A549 (cell line): ENCODE data around the gene NFRKB. TPM values are rescaled to one million over a fixed set of nuclear protein-coding genes. Genes with fewer than 3 reads are reported as not detected.

Experiments
- ATAC-seq, 2 experiments: fragments of 200-7000 bp in 1 of 2; fragments of >200 bp in 1 of 2; cut with Nextera tagmentation in 1 of 2; cut with Tn5 transposase in 1 of 2; 3 replicates each; pipeline versions ENCODE4 v1.8.0 to v1.9.1; 2018 to 2020; ENCODE audit warnings: mild to moderate bottlenecking in 1 of 2, moderate library complexity in 1 of 2
- CTCF ChIA-PET: fragments of 300-600 bp; sonication (Branson Sonifier 250); formaldehyde crosslinking; extraction: SDS; loops from one replicate; lab custom pipeline; 2021; ENCODE audit warnings: antibody characterized with exemption, inconsistent platforms; lab: Yijun Ruan, JAX
- POLR2A ChIA-PET: fragments of 350-600 bp; formaldehyde crosslinking; extraction: SDS; loops from one replicate; lab custom pipeline; 2021; ENCODE audit warnings: antibody characterized with exemption, inconsistent platforms; lab: Yijun Ruan, JAX
- DNase-seq, 2 experiments: peaks; one replicate each; pipeline versions ENCODE4 v3.0.0 to v3.0.0-alpha.2; 2011 to 2016; ENCODE audit warnings: low read depth in 1 of 2, low spot score in 1 of 2
- FAIRE-seq: peaks from 2 replicates; lab custom pipeline; 2011; peaks lifted over from hg19 to GRCh38; lab: Jason Lieb, UNC
- H3K27ac ChIP-seq, 2 experiments: fragments of >200 bp; sonication (Bioruptor Twin); formaldehyde crosslinking; 3 replicates each; pipeline ENCODE4 v1.5.1; 2016 to 2017
- H3K4me1 ChIP-seq: fragments of >200 bp; sonication (Bioruptor Twin); formaldehyde crosslinking; 3 replicates; pipeline ENCODE4 v1.6.1; 2016
- H3K4me2 ChIP-seq: fragments of >200 bp; sonication (Bioruptor Twin); formaldehyde crosslinking; 3 replicates; pipeline ENCODE4 v1.6.1; 2016
- H3K4me3 ChIP-seq: fragments of >200 bp; sonication (Bioruptor Twin); formaldehyde crosslinking; 3 replicates; pipeline ENCODE4 v1.5.1; 2016
- H3K9me3 ChIP-seq: fragments of >200 bp; sonication (Bioruptor Twin); formaldehyde crosslinking; 3 replicates; pipeline ENCODE4 v1.6.1; 2016
- BHLHE40 ChIP-seq: IDR thresholded peaks from 2 replicates; pipeline ENCODE4 v1.6.1; 2012; ENCODE audit warnings: low read depth, low read length, inconsistent platforms
- CHD2 ChIP-seq: fragments of 150-350 bp; IDR thresholded peaks from 2 replicates; pipeline ENCODE4 v1.6.1; 2014; ENCODE audit warnings: low read length; ENCODE audit not compliant: partially characterized antibody
- CHD4 ChIP-seq: fragments of 200-600 bp; sonication (generic); IDR thresholded peaks from 2 replicates; pipeline ENCODE4 v1.6.1; 2016; ENCODE audit warnings: antibody characterized with exemption, mild to moderate bottlenecking, borderline replicate concordance
- EHF ChIP-seq: fragments of 250-450 bp; sonication (Bioruptor Pico); IDR thresholded peaks from 2 replicates; pipeline ENCODE4 v1.5.0; 2020; ENCODE audit warnings: mild to moderate bottlenecking
- FOSL2 ChIP-seq, 2 experiments: fragments of 450-650 bp in 1 of 2; fragments of >200 bp in 1 of 2; sonication (Bioruptor Twin) in 1 of 2; formaldehyde crosslinking; IDR thresholded peaks; 2 replicates each; pipeline versions ENCODE4 v1.5.0 to v1.6.1; 2016 to 2020; ENCODE audit warnings: mild to moderate bottlenecking in 1 of 2, moderate library complexity in 1 of 2
- GATA3 ChIP-seq: IDR thresholded peaks from 2 replicates; pipeline ENCODE4 v1.6.1; 2012; ENCODE audit warnings: borderline replicate concordance
- HDAC2 ChIP-seq: fragments of 200-600 bp; sonication (generic); IDR thresholded peaks from 2 replicates; pipeline ENCODE4 v1.6.1; 2016
- HOXA7 ChIP-seq: fragments of 250-450 bp; sonication (Bioruptor Pico); IDR thresholded peaks from 2 replicates; pipeline ENCODE4 v1.5.0; 2020; ENCODE audit warnings: mild to moderate bottlenecking, moderate library complexity
- HOXB5 ChIP-seq: fragments of 250-450 bp; sonication (Bioruptor Pico); IDR thresholded peaks from 2 replicates; pipeline ENCODE4 v1.5.0; 2020; ENCODE audit warnings: mild to moderate bottlenecking, moderate library complexity
- MAFK ChIP-seq: fragments of 450-650 bp; IDR thresholded peaks from 2 replicates; pipeline ENCODE4 v1.6.1; 2014; ENCODE audit not compliant: partially characterized antibody
- MAX ChIP-seq: IDR thresholded peaks from 2 replicates; pipeline ENCODE4 v1.6.1; 2012
- MAZ ChIP-seq: fragments of 150-350 bp; IDR thresholded peaks from 2 replicates; pipeline ENCODE4 v1.6.1; 2014; ENCODE audit warnings: antibody characterized with exemption, low read depth, low read length, borderline replicate concordance
- NR3C1 ChIP-seq: fragments of >200 bp; sonication (Bioruptor Twin); formaldehyde crosslinking; IDR thresholded peaks from 3 replicates; pipeline ENCODE4 v1.6.1; 2017
- PBX3 ChIP-seq: IDR thresholded peaks from 2 replicates; pipeline ENCODE4 v1.6.1; 2012
- PHF8 ChIP-seq: fragments of 200-600 bp; sonication (generic); IDR thresholded peaks from 2 replicates; pipeline ENCODE4 v1.6.1; 2016; ENCODE audit warnings: low read depth, mild to moderate bottlenecking, antibody characterized with exemption, moderate library complexity, borderline replicate concordance
- POLR2AphosphoS2 ChIP-seq: conservative IDR thresholded peaks from 2 replicates; pipeline ENCODE4 v1.6.1; 2012; ENCODE audit warnings: low read length, improper control_type of control experiment, inconsistent platforms
- RARB ChIP-seq: fragments of 250-450 bp; sonication (Bioruptor Pico); IDR thresholded peaks from 2 replicates; pipeline ENCODE4 v1.8.0; 2021; ENCODE audit warnings: mild to moderate bottlenecking, moderate library complexity
- WGBS: methylation state at CpG from one replicate; pipeline ENCODE4 v1.1.6; 2017; ENCODE audit errors: missing lambda C conversion rate; 5-methylcytosine and 5-hydroxymethylcytosine counted together
- polyA plus RNA-seq, 4 experiments: library from polyadenylated mRNA; depleted of rRNA in 3 of 4; stranded (reverse); fragments of >200 nt; fragmentation: RNase III in 1 of 4; extraction: RNeasy Plus Mini Kit Qiagen cat#74134 plus additional on column Dnase treatment in 1 of 4; gene quantifications; 2 replicates in 3 of 4; 3 replicates in 1 of 4; pipeline ENCODE4 v1.2.3, GENCODE V29; 2011 to 2017
- TF ChIP-seq, protein P1 (sequence below): fragments of >200 bp; sonication (Bioruptor Twin); formaldehyde crosslinking; IDR thresholded peaks from 3 replicates; pipeline ENCODE4 v1.6.1; 2016
- TF ChIP-seq, protein P2 (sequence below): fragments of 250-450 bp; sonication (Bioruptor Pico); IDR thresholded peaks from 2 replicates; pipeline ENCODE4 v1.5.0; 2021; ENCODE audit warnings: mild to moderate bottlenecking, moderate library complexity, borderline replicate concordance
- TF ChIP-seq, protein P3 (sequence below): fragments of 450-650 bp; IDR thresholded peaks from 2 replicates; pipeline ENCODE4 v1.6.1; 2014; ENCODE audit warnings: antibody characterized with exemption
- TF ChIP-seq, protein P4 (sequence below): fragments of >200 bp; sonication (Bioruptor Twin); formaldehyde crosslinking; IDR thresholded peaks from 3 replicates; pipeline ENCODE4 v1.5.1; 2016
- TF ChIP-seq, protein P5 (sequence below): fragments of >200 bp; sonication (Bioruptor Twin); formaldehyde crosslinking; IDR thresholded peaks from 2 replicates; pipeline ENCODE4 v1.6.1; 2016

The NFRKB gene
- polyA plus RNA-seq, 2 of the 4 experiments (the other 2 are of a cell fraction), result 10.2 to 12.6 TPM

GRCh38 chr11:129933262-129933661 is 37.9 kb upstream of the NFRKB start (continued):
- TF ChIP-seq, protein P1, sequence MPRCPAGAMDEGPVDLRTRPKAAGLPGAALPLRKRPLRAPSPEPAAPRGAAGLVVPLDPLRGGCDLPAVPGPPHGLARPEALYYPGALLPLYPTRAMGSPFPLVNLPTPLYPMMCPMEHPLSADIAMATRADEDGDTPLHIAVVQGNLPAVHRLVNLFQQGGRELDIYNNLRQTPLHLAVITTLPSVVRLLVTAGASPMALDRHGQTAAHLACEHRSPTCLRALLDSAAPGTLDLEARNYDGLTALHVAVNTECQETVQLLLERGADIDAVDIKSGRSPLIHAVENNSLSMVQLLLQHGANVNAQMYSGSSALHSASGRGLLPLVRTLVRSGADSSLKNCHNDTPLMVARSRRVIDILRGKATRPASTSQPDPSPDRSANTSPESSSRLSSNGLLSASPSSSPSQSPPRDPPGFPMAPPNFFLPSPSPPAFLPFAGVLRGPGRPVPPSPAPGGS, result no peak
- TF ChIP-seq FOSL2 (IDR thresholded peaks at IDR 0.05) (no peak), FOSL2 (CRISPR knock-in tag; IDR thresholded peaks at IDR 0.05) (no peak), PBX3 (no peak), HOXA7 (CRISPR knock-in tag) (no peak)
- TF ChIP-seq, protein P2, sequence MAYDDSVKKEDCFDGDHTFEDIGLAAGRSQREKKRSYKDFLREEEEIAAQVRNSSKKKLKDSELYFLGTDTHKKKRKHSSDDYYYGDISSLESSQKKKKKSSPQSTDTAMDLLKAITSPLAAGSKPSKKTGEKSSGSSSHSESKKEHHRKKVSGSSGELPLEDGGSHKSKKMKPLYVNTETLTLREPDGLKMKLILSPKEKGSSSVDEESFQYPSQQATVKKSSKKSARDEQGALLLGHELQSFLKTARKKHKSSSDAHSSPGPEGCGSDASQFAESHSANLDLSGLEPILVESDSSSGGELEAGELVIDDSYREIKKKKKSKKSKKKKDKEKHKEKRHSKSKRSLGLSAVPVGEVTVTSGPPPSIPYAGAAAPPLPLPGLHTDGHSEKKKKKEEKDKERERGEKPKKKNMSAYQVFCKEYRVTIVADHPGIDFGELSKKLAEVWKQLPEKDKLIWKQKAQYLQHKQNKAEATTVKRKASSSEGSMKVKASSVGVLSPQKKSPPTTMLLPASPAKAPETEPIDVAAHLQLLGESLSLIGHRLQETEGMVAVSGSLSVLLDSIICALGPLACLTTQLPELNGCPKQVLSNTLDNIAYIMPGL (CRISPR knock-in tag), result no peak

- Histone ChIP-seq H3K4me3 (no peak overlapping the region), H3K4me2 (no peak overlapping the region), H3K4me1 (no peaks in the 10 kb centered on the region), H3K27ac (no peak overlapping the region), H3K9me3 (no peaks in the 10 kb centered on the region)
- DNase-seq, result no peak
- FAIRE-seq, result no peak
- ATAC-seq, result no peak
- TF ChIP-seq, protein P3, sequence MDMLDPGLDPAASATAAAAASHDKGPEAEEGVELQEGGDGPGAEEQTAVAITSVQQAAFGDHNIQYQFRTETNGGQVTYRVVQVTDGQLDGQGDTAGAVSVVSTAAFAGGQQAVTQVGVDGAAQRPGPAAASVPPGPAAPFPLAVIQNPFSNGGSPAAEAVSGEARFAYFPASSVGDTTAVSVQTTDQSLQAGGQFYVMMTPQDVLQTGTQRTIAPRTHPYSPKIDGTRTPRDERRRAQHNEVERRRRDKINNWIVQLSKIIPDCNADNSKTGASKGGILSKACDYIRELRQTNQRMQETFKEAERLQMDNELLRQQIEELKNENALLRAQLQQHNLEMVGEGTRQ, result no peak
- TF ChIP-seq, protein P4, sequence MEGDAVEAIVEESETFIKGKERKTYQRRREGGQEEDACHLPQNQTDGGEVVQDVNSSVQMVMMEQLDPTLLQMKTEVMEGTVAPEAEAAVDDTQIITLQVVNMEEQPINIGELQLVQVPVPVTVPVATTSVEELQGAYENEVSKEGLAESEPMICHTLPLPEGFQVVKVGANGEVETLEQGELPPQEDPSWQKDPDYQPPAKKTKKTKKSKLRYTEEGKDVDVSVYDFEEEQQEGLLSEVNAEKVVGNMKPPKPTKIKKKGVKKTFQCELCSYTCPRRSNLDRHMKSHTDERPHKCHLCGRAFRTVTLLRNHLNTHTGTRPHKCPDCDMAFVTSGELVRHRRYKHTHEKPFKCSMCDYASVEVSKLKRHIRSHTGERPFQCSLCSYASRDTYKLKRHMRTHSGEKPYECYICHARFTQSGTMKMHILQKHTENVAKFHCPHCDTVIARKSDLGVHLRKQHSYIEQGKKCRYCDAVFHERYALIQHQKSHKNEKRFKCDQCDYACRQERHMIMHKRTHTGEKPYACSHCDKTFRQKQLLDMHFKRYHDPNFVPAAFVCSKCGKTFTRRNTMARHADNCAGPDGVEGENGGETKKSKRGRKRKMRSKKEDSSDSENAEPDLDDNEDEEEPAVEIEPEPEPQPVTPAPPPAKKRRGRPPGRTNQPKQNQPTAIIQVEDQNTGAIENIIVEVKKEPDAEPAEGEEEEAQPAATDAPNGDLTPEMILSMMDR, result no peak
- CTCF ChIA-PET, result interaction anchor here (1.5 kb wide), 2 partner anchors 192 to 199 kb away, joined by 3 to 5 read pairs; no protein-coding TSS in a partner anchor
- WGBS, result 90% methylated on average over 7 of the region's 7 CpGs
- POLR2A ChIA-PET, result interaction anchor here (0.5 kb wide), 1 partner anchor 70 kb away, joined by 5 read pairs; the partner anchor contains the start of gene PRDM10
These were observed 37.1 kb upstream of the NFRKB start for GRCh38 chr11:129932381-129933067.

GRCh38 chr11:129930743-129931142 is 35.4 kb upstream of the NFRKB start:
- POLR2A ChIA-PET, result interaction anchor here (0.5 kb wide), 1 partner anchor 18 kb away, joined by 3 read pairs; no protein-coding TSS in a partner anchor
- ATAC-seq (no peak), FAIRE-seq (no peak), DNase-seq (no peak)
- CTCF ChIA-PET, result interaction anchor here (0.7 to 11.7 kb wide), 2 partner anchors 119 to 203 kb away, joined by 3 to 109 read pairs; no protein-coding TSS in a partner anchor
- H3K27ac ChIP-seq, result no peak overlapping the region
- no peak overlapping the region for H3K4me3 ChIP-seq
- no peaks in the 10 kb centered on the region for H3K9me3 ChIP-seq
- no peaks in the 10 kb centered on the region for H3K4me1 ChIP-seq
- H3K4me2 ChIP-seq, result no peak overlapping the region
- 95% methylated on average over 13 of the region's 13 CpGs for WGBS
- TF ChIP-seq CHD2 (no peak), CHD4 (no peak), BHLHE40 (no peak), PHF8 (no peak), MAZ (no peak), HDAC2 (no peak), NR3C1 (no peak), MAX (no peak), HOXB5 (CRISPR knock-in tag) (no peak), GATA3 (no peak), RARB (no peak), POLR2AphosphoS2 (no peak), EHF (CRISPR knock-in tag) (no peak), MAFK (no peak)
- TF ChIP-seq, protein P1, result no peak
- TF ChIP-seq, protein P5, sequence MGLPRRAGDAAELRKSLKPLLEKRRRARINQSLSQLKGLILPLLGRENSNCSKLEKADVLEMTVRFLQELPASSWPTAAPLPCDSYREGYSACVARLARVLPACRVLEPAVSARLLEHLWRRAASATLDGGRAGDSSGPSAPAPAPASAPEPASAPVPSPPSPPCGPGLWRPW, result no peak
- TF ChIP-seq, protein P2 (CRISPR knock-in tag), result no peak
